ENCODE measurements around the gene MAPK6.

The MAPK6 gene

GRCh38 chr15:52109559-52110451 lies 90.8 kb downstream of the MAPK6 start:
- no peak for DNase-seq

- DNase-seq = no peak
Measured at GRCh38 chr15:52111517-52112202, 92.6 kb downstream of the MAPK6 start.

GRCh38 chr15:52112203-52112750 lies 93.3 kb downstream of the MAPK6 start:
- DNase-seq = peak; percentile 55

GRCh38 chr15:52113235-52113634 lies 94.2 kb downstream of the MAPK6 start:
- DNase-seq = no peak

GRCh38 chr15:52113708-52114107 lies 94.7 kb downstream of the MAPK6 start:
- no peak for DNase-seq

- DNase-seq = no peak
Measured at GRCh38 chr15:52114261-52115055, 95.4 kb downstream of the MAPK6 start.

GRCh38 chr15:52115598-52116427 lies 96.8 kb downstream of the MAPK6 start:
- DNase-seq = peak; percentile 46

Data from hematopoietic multipotent progenitor cell treated with erythropoietin and hydrocortisone succinate and interleukin-3 and kit ligand, for 4 days (in vitro differentiated cells).